GM21528 (cell line): ENCODE results near the gene MED29.

ENCODE experiments used
- ATAC-seq: cut with Tn5 transposase; IDR thresholded peaks from one replicate; pipeline ENCODE4 v1.9.1; 2021; ENCODE audit warnings: mild to moderate bottlenecking, moderate library complexity; ENCODE audit not compliant: unreplicated experiment, low FRiP score

The MED29 gene

DNA sequence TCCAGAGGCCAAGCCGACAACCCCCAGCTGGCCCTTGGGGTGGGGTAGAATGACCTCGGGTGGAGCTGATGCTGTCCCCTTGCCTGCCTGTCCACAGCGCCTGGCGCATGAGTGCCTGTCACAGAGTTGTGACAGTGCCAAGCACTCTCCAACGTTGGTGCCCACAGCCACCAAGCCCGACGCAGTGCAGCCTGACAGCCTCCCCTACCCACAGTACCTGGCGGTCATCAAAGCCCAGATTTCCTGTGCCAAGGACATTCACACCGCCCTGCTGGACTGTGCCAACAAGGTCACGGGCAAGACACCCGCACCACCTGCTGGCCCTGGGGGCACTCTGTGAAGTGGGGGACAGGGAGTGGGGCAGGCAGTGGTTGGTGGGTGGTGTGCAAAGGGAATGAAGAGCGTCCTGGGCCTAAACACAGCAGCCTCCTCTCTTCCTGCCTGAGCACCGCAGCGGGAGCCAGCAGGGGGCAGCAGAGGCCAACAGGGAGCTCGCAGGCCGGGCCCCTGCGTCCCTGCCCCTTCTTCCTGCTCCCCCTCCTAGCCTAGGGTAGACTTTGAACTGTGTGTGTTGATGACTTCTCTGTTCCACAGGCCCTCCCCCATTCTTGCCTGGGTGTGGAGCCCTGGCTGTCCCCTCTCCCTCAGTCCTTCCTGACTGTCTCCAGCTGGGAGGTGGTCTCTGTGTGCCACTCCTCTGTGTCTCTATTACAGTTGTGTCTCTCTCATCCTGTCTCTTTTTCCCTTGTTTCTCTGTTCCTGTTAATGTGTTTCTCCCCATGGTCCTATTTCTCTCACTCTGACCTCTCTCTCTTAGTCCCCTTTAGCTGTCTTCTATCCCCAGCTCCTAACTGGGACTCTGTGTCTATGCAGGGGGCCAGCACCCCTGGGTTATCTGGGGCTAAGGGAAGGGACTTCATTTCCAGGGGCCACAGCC, 6.5 kb downstream of the MED29 start:
- ATAC-seq, result no peak

DNA sequence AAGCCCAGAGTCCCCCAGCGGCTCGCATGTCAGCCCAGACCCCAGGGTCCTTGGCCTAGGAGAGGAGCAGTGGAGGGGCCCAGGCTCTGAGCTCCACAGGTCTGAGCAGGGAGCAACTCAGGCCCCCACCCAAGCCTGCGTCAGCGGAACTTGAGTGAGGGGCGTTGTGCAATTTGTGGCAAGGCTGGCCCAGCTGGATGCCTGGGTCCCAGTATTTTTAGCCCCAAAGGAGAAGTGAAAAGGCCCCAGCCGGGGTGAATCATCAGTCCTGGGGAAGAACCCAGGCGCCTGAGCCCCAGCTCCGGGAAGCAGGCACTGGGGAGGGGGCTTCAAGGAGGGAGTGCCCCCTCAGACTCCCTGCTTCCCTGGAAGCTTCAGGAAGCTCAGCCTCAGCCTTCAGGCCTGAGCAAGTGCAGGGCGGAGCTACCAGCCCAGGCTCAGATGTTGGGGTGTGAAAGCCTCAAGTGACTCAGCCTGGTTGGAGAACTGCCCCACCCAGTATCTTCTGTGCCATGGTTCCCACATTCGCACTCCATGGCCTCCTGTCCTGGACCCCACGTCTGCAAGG, 7.2 kb downstream of the MED29 start:
- ATAC-seq, result no peak

DNA sequence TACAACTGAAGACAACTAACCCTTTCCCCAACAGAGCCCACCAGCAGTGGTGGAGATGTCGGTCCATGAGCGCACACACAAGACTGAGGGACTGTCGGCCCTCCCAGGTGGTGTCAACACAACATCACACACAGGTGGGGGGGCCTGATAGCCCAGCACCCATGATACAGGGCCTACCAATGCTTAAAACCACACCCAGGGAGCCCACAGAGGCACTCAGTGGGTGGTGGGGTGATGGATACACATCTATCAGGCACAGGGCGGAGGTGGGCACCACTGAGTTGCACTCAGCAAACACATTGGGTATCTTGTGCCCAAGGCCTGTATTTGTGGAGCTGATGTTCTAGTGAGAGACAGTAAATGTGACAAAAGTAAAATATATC, 8.5 kb downstream of the MED29 start:
- no peak for ATAC-seq

DNA sequence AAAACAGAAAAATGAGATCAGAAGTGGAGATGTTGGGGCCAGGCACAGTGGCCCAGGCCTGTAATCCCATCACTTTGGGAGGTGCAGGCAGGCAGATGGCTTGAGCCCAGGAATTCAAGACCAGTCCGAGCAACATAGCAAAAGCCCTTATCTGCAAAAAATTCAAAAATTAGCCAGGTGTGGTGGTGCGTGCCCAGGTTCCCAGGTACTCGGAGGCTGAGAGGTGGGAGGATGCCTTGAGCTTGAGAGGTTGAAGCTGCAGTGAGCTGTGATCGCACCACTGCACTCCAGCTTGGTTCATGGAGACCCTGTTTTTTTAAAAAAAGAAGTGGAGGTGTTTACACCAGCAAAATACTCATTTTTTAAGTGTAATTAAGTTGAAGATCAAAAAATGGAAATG, 8.9 kb downstream of the MED29 start:
- no peak for ATAC-seq

DNA sequence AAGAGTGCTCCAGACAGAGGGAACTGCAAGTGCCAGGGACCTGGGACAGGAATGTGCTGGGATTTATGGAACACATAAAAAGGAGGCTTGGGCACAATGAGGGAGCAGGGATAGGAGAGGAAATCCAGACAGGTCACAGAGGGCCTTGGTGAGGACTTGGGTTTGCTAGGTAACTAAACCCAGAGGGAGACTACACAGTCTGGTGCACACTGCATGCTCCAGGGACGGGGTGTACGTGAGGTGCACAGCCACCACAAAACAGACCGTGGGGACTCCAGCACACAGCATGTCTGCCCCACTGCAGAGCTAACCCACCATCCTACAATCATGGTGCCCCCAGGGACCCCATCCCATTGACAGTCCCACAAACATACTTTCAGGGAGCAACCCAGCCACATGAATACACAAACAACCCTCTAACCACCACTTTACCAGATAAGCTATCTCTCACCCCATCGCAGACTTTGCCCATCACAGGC, 9.9 kb downstream of the MED29 start:
- no peak for ATAC-seq

DNA sequence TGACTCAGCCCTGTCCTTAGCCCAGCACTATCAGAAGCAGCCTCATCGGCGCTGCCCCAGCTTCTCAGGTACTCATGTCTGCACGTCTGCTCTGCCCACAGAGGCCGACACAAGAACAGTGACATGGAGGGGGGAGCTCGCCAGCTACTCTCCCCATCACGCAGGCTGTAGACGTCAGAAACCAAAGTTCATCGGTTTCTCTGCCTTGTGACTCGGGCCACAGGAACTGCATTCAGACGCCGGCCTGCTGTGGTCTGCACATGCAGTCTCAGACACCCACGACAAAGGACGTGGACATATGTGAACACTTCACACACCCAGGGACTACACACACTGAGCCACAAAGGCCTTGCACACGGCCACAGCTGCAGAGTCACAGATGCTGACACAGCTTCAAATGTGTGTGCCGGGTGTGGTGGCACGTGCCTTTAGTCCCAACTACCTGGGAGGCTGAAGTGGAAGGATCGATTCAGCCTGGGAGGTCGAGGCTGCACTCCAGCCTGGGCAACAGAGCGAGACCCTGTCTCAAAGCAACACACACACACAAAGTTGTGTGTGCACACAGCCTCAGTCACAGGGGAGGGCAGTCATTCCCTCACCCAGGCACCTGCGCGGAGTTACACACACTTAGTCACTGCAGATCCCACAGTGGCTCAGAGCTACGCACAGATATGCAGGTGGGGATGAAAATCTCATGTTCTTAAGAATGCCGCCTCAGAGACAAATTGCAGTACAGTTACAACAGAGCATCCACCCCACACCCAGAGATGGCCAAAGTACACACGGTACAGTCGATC, 10.6 kb downstream of the MED29 start:
- ATAC-seq, result peak; percentile 1

DNA sequence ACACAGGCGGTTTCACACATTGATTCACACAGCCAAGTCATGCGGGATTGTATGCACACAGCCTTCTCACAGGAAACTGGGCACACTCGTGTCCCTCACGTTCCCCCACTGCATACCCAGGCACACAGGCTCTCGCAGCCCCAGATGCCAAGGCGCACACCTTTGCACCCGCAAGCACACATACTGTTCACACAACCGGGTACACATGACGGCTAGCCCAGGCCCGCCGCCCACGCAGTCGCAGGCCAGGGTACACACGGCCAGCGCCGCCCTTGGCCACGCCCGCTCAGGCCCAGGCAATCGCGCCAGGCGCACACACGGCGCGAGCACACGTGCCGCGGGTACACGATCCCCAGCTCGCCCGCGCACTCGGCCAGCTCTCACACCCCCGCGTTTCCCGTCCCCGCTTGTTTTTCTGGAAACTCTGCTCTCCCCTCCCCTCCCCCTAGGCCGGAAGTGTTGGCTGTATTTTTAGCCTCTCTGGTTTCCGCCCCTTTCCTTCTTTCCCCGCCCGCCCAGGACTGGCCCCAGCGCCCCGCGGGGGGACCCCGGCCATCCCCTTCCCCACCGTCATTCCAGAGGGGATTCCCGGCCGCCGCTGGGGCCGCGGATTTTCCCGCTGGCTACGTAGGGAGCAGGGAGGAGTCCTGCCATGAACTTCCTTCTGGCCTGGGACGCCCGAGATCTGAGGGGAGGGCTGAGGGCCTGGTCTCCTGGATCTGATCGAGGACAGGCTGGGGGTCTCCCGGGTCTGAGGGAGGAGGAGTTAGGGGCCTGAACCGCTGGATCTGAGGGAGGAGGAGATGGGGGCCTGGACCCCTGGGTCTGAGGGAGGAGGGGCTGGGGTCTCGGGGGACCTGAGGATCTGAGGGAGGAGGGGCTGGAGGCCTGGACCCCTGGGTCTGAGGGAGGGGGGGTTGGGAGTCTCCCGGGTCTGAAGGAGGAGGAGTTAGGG, 11.4 kb downstream of the MED29 start:
- peak; percentile 31 for ATAC-seq

DNA sequence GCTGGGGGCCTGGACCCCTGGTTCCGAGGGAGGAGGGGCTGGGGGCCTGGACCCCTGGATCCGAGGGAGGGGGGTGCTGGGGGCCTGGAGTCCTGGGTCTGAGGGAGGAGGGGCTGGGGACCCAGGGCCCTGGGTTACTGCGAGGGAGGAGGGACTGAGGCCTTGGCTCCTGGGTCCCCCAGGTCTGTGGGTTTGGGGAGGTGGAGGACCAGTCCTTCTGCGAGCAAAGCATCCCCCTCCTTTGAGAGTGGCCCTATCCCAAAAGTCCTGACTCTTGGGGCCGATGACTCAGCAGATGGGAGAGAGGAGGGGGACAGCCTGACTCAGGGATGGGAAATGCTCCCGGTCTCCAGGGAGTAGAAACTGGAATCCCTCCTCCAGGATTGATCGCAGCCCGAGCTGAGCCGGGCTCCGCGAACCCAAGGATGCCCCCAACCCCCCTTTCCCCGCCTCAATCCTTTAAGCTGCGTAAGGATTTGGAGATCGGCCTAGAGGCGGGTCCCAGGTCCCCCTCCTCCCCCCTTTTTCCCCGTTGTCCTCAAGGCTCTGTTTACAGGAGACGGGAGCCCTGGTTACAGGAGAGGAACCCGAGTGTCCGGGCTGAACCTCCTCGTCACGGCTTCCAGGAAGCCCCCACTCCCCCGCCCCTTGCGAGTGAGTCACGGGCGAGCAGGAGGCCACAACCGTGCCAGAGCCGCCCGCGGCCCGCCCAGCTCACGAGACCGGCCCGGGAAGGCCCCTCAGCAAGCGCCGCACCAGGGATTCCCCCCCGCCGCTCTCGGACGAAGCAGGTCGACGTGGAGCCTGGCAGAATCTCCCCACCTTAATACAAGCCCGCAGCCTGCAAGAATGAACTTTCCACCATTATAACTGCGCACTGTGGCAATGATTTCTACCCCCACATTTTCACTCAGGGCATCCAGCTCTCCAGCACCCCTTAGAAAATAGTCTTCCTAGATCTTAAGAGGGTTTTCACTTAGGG, 12.4 kb downstream of the MED29 start:
- no peak for ATAC-seq

DNA sequence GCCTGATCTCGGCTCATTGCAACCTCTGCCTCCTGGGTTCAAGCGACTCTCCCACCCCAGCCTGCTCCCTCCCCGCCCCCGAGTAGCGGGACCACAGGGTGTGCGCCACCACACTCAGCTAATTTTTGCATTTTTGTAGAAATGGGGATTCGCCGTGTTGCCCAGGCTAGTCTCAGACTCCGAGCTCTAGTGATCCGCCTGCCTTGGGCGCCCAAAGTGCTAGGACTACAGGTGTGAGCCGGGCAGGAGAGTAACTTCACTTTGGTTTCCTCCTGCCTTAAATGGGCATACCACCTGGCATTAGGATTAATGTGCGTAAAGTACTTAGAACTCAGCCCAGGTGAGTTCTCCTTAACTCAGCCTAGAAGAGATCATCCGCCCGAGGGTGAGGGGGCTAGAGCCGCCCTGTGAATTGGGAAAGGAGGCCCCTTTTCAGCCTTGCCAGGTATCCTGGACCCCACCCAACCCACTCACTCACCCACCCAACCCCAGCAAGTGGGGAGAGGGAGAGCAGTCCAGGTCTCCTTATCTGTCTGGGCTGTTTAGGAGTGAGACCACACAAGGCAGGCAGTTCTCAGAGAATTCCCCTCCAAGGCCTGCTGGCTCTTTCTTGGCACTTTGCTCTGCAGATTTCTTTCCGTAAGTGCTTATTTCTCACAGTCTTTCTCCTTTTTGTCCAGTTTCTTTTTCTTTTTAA, 14.2 kb downstream of the MED29 start:
- ATAC-seq, result no peak

DNA sequence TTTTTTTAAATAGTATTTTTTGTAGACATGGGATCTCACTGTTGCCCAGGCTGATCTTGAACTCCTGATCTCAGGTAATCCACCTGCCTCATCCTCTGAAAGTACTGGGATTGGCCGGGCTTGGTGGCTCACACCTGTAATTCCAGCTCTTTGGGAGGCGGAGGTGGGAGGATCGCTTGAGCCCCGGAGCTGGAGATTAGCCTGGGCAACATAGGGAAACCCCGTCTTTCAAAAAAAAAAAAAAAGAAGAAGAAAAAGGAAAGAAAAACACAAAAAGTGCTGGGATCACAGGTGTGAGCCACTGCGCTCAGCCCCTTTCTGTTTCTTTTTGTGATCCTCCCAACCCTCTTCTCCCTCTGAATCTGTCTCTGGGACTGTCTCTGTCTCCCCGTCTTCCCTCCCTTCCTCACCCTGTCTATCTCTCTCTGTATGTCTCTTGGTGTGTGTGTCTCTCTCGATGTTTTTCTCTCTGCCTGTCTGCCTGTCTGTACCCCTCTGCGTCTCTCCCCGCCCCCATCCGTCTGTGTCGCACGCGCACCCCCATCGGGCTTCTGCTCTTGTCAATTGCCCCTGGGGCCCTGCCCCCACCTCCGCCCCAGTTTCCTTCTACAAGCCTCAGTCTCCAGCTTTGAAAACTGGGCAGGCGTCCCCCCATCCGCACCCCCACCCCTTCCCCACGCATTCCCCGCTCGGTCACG, 14.9 kb downstream of the MED29 start:
- no peak for ATAC-seq

DNA sequence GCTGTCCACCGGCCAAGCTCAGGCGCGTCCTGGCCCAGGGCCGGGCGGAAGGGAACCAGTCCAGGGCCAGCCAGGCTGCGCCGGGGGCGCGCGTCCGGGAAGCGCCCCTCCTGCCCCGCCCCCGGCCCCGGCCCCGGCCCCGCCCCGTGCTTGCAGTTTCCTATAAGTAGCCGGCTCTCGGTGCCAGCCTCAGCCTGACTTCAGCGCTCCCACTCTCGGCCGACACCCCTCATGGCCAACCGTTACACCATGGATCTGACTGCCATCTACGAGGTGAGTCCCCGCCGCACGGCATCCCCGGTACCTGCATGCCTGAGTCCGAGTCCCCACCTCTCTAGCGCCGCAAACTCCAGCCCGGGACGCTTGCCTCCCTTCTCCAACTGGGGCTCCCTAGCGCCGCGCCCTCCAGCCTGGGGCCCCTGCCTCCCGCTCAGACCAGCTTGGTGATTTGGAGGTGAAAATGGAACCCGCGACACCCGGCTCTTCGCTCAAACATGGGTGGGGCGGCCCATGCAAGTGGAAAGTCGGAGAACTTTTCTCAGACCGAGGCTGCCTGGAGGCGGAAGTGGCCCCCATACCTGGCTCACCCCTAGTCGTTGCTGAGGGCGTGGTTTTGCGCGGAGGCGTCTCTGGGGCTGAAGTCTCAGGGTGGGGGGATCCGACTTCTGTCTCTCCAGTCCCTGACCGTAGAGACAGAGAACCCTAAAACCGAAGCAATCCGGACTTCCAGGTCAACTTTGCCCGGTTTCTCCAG, 15.7 kb downstream of the MED29 start, which contains the start of gene ZFP36:
ZFP36 (plus strand) TSS at position 192 of the 754 bp plus-strand sequence; CDS start at position 250, 58 bp downstream.
- no peak for ATAC-seq

DNA sequence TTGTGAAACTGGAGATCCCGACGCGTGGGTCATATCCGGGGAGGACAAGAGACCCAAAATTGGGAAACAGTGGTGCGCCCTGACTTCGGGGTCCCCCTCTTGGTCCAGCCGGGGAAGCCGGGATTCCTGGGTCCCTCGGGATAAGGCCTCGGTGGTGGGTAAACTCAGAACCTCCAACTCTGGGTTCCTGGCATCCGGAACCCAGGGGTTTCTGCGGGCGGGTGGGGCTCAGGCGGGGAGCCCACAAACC, 16.2 kb downstream of the MED29 start:
- no peak for ATAC-seq

DNA sequence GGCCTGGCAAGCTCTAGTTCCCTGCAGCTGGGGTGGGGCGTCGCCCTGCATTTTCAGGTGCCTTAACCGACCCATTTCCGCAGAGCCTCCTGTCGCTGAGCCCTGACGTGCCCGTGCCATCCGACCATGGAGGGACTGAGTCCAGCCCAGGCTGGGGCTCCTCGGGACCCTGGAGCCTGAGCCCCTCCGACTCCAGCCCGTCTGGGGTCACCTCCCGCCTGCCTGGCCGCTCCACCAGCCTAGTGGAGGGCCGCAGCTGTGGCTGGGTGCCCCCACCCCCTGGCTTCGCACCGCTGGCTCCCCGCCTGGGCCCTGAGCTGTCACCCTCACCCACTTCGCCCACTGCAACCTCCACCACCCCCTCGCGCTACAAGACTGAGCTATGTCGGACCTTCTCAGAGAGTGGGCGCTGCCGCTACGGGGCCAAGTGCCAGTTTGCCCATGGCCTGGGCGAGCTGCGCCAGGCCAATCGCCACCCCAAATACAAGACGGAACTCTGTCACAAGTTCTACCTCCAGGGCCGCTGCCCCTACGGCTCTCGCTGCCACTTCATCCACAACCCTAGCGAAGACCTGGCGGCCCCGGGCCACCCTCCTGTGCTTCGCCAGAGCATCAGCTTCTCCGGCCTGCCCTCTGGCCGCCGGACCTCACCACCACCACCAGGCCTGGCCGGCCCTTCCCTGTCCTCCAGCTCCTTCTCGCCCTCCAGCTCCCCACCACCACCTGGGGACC, 16.6 kb downstream of the MED29 start:
- no peak for ATAC-seq

DNA sequence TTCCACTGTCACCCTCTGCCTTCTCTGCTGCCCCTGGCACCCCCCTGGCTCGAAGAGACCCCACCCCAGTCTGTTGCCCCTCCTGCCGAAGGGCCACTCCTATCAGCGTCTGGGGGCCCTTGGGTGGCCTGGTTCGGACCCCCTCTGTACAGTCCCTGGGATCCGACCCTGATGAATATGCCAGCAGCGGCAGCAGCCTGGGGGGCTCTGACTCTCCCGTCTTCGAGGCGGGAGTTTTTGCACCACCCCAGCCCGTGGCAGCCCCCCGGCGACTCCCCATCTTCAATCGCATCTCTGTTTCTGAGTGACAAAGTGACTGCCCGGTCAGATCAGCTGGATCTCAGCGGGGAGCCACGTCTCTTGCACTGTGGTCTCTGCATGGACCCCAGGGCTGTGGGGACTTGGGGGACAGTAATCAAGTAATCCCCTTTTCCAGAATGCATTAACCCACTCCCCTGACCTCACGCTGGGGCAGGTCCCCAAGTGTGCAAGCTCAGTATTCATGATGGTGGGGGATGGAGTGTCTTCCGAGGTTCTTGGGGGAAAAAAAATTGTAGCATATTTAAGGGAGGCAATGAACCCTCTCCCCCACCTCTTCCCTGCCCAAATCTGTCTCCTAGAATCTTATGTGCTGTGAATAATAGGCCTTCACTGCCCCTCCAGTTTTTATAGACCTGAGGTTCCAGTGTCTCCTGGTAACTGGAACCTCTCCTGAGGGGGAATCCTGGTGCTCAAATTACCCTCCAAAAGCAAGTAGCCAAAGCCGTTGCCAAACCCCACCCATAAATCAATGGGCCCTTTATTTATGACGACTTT, 17.4 kb downstream of the MED29 start:
- no peak for ATAC-seq

DNA sequence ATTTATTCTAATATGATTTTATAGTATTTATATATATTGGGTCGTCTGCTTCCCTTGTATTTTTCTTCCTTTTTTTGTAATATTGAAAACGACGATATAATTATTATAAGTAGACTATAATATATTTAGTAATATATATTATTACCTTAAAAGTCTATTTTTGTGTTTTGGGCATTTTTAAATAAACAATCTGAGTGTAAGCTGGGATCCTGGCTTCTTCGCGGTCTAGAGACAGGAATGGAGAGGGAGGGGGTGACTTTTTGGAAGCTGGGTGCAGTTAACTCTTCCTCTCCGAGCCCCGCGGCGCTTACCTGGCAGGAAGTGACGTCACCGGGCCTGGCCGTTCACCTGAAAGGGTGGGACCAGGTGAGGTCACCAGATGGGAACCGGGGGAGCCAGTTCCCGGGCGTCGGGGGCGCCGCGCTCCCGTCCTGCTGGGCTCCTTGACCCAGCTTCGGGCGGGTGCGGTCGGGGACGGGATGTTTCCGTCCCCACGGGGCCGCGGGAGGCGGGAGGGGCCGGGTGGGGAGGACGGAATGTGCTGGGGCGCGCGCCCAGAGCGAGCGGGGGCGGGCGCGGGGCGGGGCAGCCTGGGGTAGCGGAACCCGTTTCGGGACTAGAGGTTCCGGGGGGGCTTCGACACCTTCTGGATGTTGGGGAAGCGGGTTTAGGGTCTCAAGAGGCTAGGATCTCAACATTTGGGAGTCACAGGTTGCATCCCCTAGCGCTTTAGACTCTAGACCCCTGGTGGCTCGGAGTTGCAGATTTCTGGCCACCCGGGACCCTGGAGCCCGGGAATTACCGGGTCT, 18.2 kb downstream of the MED29 start:
- no peak for ATAC-seq
